Measurements from ENCODE around the gene CEP76.

- TF ChIP-seq CTCF (IDR thresholded peaks at IDR 0.05): no peak
- TF ChIP-seq POLR2A (IDR thresholded peaks at IDR 0.05): no peak
These were observed 70.6 kb downstream of the CEP76 start for GRCh38 chr18:12631831-12632477.

Measured in vagina (tissue), 2 donors.